GM12864 (cell line): ENCODE results near the gene HTR3B.

Experiments
- DNase-seq: peaks from one replicate; pipeline ENCODE4 v3.0.0-alpha.2; 2011; ENCODE audit warnings: low read depth
- H3K4me3 ChIP-seq: 2 replicates; pipeline ENCODE4 v1.5.1; 2011; ENCODE audit warnings: mild to moderate bottlenecking, low read depth, low read length, control low read depth
- CTCF ChIP-seq: IDR thresholded peaks from 2 replicates; pipeline ENCODE4 v1.5.1; 2011; ENCODE audit warnings: low read depth, mild to moderate bottlenecking, moderate library complexity, low read length, control low read depth, inconsistent platforms; ENCODE audit errors: missing control alignments

The HTR3B gene

GRCh38 chr11:113977701-113978100 is 73.1 kb downstream of the HTR3B start:
- H3K4me3 ChIP-seq, result no peak overlapping the region
- DNase-seq, result no peak
- no peak for TF ChIP-seq CTCF

DNA sequence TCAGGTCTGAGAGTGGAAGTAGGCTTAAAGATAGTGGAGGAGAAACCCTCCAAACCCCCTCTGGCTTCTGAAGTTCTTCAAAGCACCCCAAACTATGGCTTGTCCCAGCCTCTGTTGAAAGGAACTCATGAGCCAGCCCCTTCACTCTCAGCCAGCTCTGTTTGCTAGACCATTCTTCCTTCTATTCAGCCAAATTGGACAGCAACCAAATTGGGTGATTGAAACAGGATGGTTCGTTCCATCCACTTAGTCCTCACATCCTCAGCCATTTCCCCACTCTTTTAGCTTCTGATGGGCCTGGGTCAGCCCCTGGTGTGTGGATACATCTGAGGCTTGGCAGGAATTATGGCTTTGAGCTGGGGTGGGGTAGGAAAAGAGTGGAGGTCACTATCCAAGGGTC is 74.8 kb downstream of the HTR3B start:
- no peak for TF ChIP-seq CTCF
- no peak for DNase-seq
- H3K4me3 ChIP-seq, result no peak overlapping the region

DNA sequence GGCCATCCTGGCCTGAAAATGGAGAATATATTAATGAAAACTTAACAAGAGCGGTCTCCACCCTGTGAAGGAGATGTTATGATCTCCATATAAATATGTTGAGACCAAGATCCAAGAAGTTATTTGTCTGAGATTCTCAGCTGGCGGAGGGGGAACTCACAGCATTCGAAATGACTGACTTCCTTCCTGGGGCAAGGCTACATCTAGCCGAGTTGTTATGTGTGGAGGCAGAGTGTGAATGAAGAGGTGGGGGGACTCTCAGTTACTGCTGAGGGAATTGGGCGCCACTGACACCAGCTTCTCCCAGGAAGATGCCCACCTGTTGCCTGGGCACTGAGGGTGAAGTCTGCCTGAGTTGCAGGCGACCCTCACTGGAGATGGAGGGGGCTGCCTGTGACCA is 76.2 kb downstream of the HTR3B start:
- no peak for DNase-seq
- no peak for TF ChIP-seq CTCF
- H3K4me3 ChIP-seq, result no peak overlapping the region

- no peak for DNase-seq
- H3K4me3 ChIP-seq, result no peak overlapping the region
- no peak for TF ChIP-seq CTCF
Observed at GRCh38 chr11:113982306-113982705, 77.7 kb downstream of the HTR3B start.

- no peak overlapping the region for H3K4me3 ChIP-seq
- no peak for TF ChIP-seq CTCF
- no peak for DNase-seq
Observed at GRCh38 chr11:113984781-113985180, 80.2 kb downstream of the HTR3B start.

DNA sequence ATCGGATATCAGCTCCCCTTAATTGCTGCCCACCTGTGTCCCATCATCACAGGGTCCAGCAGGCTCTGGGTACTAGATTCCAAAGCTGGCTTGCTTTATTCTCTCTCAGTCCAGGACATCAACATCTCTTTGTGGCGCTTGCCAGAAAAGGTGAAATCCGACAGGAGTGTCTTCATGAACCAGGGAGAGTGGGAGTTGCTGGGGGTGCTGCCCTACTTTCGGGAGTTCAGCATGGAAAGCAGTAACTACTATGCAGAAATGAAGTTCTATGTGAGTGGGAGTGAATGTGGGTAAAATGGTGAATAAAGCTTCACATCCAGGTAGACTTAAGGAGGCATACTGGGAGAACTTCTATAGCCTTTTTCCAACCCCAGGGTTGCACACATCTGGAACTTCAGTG is 81.3 kb downstream of the HTR3B start:
- no peak for DNase-seq
- no peak for TF ChIP-seq CTCF
- H3K4me3 ChIP-seq, result no peak overlapping the region

- H3K4me3 ChIP-seq, result no peak overlapping the region
- DNase-seq, result no peak
- TF ChIP-seq CTCF, result no peak
Observed at GRCh38 chr11:113986351-113987140, 82.0 kb downstream of the HTR3B start.
